ENCODE results near the gene ACE. TPM values are rescaled to one million over a fixed set of nuclear protein-coding genes. Genes with fewer than 3 reads are reported as not detected.
A peak's percentile ranks its signal among the peaks of the same experiment; 100 is the strongest.

The ACE gene
- total RNA-seq, 2 experiments from 2014 or later, result 0.26 to 0.46 TPM

DNA sequence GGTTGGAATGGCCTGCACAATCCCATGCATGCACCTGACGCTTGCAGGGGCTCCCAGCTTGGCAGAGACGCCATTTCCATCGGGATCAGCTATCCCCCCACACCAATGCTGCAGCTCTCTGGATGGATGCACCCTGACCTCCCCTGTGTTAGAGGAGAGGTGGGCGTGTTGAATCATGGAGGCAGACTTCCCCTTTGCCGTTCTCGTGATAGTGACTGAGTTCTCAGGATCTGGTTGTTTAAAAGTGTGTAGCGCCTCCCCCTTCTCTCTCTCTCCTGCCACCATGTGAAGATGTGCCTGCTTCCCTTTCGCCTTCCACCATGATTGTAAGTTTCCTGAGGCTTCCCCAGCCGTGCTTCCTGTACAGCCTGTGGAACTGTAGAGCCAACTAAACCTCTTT lies 28.5 kb downstream of the ACE start:
- ChIA-PET POLR2A (no interaction called here), CTCF (interaction anchor here (0.6 to 0.8 kb wide), 2 partner anchors 25 to 51 kb away, joined by 3 to 4 read pairs; no protein-coding TSS in a partner anchor)
- Mint-ChIP-seq H3K36me3 (ENCODE audit: low read depth) (no peaks in the 10 kb centered on the region), H3K4me1 (no peaks in the 10 kb centered on the region), H3K27ac (no peak overlapping the region), H3K4me3 (no peak overlapping the region), H3K9me3 (ENCODE audit: low read depth) (peaks cover 6% of the 10 kb centered on the region), H3K27me3 (peaks cover 38% of the 10 kb centered on the region)
- intact Hi-C loops (cut with DNase I, micrococcal nuclease), result no loop called here
- no peak for DNase-seq
- ATAC-seq, result no peak

DNA sequence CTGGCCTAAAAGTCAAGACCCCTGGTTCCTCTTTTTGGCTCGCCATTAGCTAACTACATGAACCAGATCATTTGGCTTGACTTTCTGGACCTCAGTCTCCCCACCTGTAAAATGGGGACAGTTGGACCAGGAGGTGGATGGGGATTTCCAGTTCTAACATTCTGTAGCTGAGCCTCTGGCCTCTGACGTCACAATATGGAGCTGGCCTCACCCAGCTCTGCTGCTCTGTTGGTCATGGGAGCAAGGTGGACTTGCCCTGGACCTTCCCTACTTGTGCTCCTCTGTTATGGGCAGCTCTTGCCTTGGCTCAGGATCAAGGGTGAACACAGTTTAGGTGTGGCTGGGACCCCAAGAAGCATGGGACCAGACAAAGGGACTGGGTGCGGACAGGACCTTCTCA lies 29.8 kb downstream of the ACE start:
- intact Hi-C loops (cut with DNase I, micrococcal nuclease), result no loop called here
- Mint-ChIP-seq H3K27ac (no peak overlapping the region), H3K36me3 (ENCODE audit: low read depth) (no peaks in the 10 kb centered on the region), H3K4me3 (no peak overlapping the region), H3K9me3 (ENCODE audit: low read depth) (peaks cover 6% of the 10 kb centered on the region), H3K27me3 (peaks cover 31% of the 10 kb centered on the region), H3K4me1 (no peaks in the 10 kb centered on the region)
- POLR2A ChIA-PET, result no interaction called here
- DNase-seq (no peak), ATAC-seq (no peak)
- CTCF ChIA-PET, result no interaction called here

DNA sequence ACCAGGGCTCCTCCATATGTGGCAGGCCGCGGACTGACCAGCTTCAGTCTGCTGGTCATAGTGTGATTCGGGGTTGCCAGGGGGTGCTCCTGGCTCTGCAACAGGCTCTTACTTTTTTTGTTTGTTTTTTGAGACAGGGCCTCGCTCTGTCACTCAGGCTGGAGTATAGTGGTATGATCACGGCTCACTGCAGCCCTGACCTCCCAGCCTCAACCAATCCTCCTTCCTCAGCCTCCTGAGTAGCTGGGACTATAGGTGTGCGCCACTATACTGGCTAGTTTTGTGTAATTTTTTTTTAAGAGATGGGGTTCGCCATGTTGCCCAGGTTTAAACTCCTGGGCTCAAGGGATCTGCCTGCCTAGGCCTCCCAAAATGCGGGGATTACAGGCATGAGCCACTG lies 34.5 kb downstream of the ACE start:
- H3K4me1 Mint-ChIP-seq, result no peaks in the 10 kb centered on the region
- H3K27me3 Mint-ChIP-seq, result peaks cover 7% of the 10 kb centered on the region
- H3K4me3 Mint-ChIP-seq, result no peak overlapping the region
- ATAC-seq (no peak), DNase-seq (no peak)
- no peaks in the 10 kb centered on the region for H3K36me3 Mint-ChIP-seq (ENCODE audit: low read depth)
- H3K9me3 Mint-ChIP-seq (ENCODE audit: low read depth), result no peaks in the 10 kb centered on the region
- no peak overlapping the region for H3K27ac Mint-ChIP-seq
- ChIA-PET POLR2A (no interaction called here), CTCF (interaction anchor here (1.2 kb wide), 1 partner anchor 11 kb away, joined by 3 read pairs; no protein-coding TSS in a partner anchor)
- intact Hi-C loops (cut with DNase I, micrococcal nuclease), result no loop called here

DNA sequence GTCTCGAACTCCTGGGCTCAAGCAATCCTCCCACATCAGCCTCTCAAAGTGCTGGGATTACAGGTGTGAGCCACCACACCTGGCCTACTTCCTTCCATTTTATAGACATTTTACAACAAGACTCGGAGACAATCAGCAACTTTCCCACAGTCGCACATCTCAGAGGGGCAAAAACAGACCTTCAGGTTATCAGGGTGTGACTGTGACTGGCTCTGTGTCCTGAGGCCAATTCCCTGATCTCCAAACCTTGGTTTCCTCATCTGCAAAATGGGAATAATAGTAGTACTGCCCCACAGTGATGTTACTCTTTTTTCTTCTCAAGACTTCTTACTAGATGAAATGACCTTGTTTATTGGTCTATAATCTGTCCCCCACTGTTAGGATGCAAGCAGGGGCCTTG lies 35.5 kb downstream of the ACE start:
- ChIA-PET POLR2A (no interaction called here), CTCF (interaction anchor here (1.2 kb wide), 1 partner anchor 10 kb away, joined by 3 read pairs; no protein-coding TSS in a partner anchor)
- DNase-seq (no peak), ATAC-seq (no peak)
- H3K4me3 Mint-ChIP-seq, result no peak overlapping the region
- no peaks in the 10 kb centered on the region for H3K9me3 Mint-ChIP-seq (ENCODE audit: low read depth)
- peaks cover 9% of the 10 kb centered on the region for H3K4me1 Mint-ChIP-seq
- intact Hi-C loops (cut with DNase I, micrococcal nuclease), result no loop called here
- H3K36me3 Mint-ChIP-seq (ENCODE audit: low read depth), result no peaks in the 10 kb centered on the region
- no peak overlapping the region for H3K27ac Mint-ChIP-seq
- H3K27me3 Mint-ChIP-seq, result peaks cover 4% of the 10 kb centered on the region

DNA sequence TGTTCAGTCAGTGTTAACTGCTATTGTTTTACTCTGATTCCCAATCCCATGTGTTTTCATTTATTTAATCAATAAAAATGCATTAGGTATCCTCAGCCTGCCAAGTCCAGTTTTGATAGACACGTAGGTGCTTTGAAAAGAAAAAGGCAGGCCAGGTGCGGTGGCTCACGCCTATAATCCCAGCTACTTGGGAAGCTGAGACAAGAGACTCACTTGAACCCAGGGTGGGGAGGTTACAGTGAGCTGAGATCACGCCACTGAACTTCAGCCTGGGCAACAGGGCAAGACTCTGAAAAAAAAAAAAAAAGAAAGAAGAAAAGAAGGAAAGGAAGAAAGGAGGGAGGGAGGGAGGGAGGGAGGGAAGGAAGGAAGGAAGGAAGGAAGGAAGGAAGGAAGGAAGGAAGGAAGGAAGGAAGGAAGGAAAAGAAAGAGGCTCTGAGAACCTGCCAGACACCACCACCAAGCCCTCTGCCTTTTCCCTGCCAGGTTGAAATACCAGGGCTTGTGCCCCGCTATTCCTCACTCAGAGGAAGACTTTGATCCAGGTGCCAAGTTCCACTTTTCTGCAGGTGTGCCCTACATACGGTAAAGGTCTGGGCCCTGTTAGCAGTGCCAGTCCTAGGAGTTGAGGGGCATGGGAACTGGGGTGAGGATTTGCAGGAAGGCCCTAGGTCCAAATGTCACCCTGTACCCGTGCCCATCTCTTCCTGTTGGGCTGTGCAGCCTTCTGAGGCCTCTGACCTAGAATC lies 36.2 kb downstream of the ACE start:
- H3K36me3 Mint-ChIP-seq (ENCODE audit: low read depth), result no peaks in the 10 kb centered on the region
- no peaks in the 10 kb centered on the region for H3K9me3 Mint-ChIP-seq (ENCODE audit: low read depth)
- CTCF ChIA-PET, result interaction anchor here (0.7 kb wide), 1 partner anchor 22 kb away, joined by 3 read pairs; no protein-coding TSS in a partner anchor
- H3K27me3 Mint-ChIP-seq, result peaks cover 3% of the 10 kb centered on the region
- no peak overlapping the region for H3K27ac Mint-ChIP-seq
- POLR2A ChIA-PET, result no interaction called here
- DNase-seq, result no peak
- no peak for ATAC-seq
- no peak overlapping the region for H3K4me3 Mint-ChIP-seq
- H3K4me1 Mint-ChIP-seq, result peaks cover 11% of the 10 kb centered on the region
- intact Hi-C loops (cut with DNase I, micrococcal nuclease), result no loop called here

DNA sequence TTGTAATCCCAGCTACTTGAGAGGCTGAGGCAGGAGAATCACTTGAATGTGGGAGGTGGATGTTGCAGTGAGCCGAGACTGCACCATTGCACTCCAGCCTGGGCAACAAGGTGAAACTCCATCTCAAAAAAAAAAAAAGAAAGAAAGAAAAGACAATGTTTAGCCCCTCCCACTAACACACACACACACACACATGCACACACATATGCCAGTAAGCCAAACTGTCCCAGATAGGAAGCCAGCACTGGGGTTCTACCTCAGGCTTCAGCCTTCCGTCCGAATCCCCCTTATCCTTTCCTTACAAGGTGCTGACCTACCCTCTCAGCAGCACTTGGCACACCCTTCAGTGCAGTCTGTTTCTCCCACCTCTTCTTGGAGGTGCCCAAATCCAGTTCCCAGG lies 37.6 kb downstream of the ACE start:
- H3K9me3 Mint-ChIP-seq (ENCODE audit: low read depth), result no peaks in the 10 kb centered on the region
- POLR2A ChIA-PET, result no interaction called here
- ATAC-seq, result no peak
- H3K4me1 Mint-ChIP-seq, result peaks cover 11% of the 10 kb centered on the region
- no peak overlapping the region for H3K4me3 Mint-ChIP-seq
- no peak overlapping the region for H3K27ac Mint-ChIP-seq
- DNase-seq, result no peak
- intact Hi-C loops (cut with DNase I, micrococcal nuclease), result no loop called here
- CTCF ChIA-PET, result interaction anchor here (1.0 kb wide), 1 partner anchor 67 kb away, joined by 3 read pairs; no protein-coding TSS in a partner anchor
- H3K27me3 Mint-ChIP-seq, result peaks cover 3% of the 10 kb centered on the region
- no peaks in the 10 kb centered on the region for H3K36me3 Mint-ChIP-seq (ENCODE audit: low read depth)

DNA sequence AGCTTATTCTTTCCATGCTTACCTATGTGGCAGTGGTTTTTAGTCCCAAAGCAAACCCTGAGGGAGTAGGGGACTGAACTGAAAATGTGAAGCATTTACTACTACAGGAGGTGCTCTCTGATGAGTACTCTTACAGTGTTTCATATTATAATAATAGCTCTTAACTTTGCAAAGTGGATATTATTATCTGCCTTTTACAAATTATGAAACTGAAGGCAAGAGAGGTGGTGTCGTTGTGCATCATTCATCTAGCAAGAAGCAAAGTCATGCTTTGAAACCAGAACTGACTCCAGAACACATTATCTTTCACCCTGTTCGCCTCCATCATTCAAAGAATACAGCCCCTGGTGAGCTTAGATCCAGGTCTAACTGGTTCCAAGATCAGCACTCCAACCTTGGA lies 38.1 kb downstream of the ACE start:
- Mint-ChIP-seq H3K4me1 (peaks cover 11% of the 10 kb centered on the region), H3K9me3 (ENCODE audit: low read depth) (no peaks in the 10 kb centered on the region), H3K27ac (no peak overlapping the region), H3K27me3 (peaks cover 3% of the 10 kb centered on the region), H3K36me3 (ENCODE audit: low read depth) (no peaks in the 10 kb centered on the region), H3K4me3 (no peak overlapping the region)
- ChIA-PET CTCF (interaction anchor here (1.0 kb wide), 1 partner anchor 67 kb away, joined by 3 read pairs; no protein-coding TSS in a partner anchor), POLR2A (no interaction called here)
- DNase-seq (no peak), ATAC-seq (peak; percentile 39)
- intact Hi-C loops (cut with DNase I, micrococcal nuclease), result no loop called here

DNA sequence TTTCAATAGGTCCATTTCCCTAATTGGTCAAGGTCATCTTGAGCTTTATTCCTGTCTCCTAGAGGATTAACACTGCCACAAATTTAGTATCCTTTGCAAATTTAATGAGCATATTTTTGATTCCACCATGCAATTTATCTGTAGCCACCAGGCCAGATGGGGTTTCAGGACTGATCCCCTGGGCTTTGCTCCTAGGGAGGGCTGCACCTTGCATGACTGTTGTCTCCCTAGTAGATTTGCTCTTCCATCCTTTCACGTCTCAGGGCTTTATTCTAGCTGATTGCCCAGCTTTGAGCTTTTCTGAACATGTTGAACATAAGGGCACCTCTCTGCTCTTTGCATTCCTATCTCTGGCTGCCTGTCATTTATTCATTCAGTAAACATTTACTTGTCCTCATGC lies 38.6 kb downstream of the ACE start:
- CTCF ChIA-PET, result interaction anchor here (1.0 kb wide), 1 partner anchor 66 kb away, joined by 3 read pairs; no protein-coding TSS in a partner anchor

DNA sequence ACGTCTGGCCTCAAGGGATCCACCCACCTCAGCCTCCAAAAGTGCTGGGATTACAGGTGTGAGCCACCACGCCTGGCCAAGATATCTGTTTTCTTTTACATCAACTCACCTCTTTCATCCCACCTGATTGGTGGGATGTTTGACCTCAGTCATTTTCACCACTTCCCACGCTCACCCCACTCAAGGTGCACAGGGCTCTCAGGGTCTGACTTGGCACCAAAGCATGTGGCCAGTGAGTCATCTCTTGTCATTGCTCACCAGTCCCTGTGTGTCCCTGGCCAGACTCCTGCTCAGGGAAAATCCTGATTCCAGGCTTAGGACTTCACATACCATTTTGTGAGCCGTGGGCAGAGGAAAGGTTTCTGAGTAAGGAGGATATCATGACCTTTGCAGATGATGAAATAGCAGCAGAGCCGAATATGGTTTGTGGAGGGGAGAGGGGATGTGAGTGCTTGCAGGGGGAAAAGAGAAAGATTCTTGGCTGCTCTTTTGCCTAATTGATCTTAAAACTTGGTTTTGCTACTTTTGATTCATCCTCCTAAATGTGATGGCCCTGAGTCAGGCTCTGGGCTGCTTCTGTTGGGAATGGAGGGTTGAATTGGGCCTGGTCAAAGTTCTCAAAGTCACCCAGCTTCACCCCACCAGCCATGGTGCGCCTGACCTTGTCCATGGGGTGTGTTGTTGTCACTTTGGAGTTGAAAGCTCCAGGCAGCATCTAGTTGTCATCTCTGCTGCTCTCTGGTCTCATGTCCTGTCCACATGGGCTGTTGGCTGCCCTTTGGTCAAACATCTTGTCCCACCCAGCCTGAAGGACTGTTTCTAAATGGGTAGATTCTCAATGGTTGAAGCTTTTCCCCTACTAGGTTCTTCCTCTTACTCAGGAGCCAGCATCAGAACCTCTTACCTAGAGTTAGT lies 40.3 kb downstream of the ACE start:
- ATAC-seq (peak; percentile 88), DNase-seq (peak; percentile 65)
- Mint-ChIP-seq H3K9me3 (ENCODE audit: low read depth) (no peaks in the 10 kb centered on the region), H3K27me3 (peaks cover 3% of the 10 kb centered on the region), H3K4me3 (no peak overlapping the region), H3K27ac (no peak overlapping the region), H3K36me3 (ENCODE audit: low read depth) (no peaks in the 10 kb centered on the region), H3K4me1 (peaks cover 11% of the 10 kb centered on the region)
- ChIA-PET POLR2A (no interaction called here), CTCF (no interaction called here)
- intact Hi-C loops (cut with DNase I, micrococcal nuclease), result no loop called here

More for the DNA sequence above, 38.6 kb downstream of the ACE start:
- H3K4me1 Mint-ChIP-seq, result peaks cover 11% of the 10 kb centered on the region
- H3K4me3 Mint-ChIP-seq, result no peak overlapping the region
- POLR2A ChIA-PET, result no interaction called here
- DNase-seq, result no peak
- H3K27ac Mint-ChIP-seq, result no peak overlapping the region
- peaks cover 3% of the 10 kb centered on the region for H3K27me3 Mint-ChIP-seq
- intact Hi-C loops (cut with DNase I, micrococcal nuclease), result no loop called here
- H3K9me3 Mint-ChIP-seq (ENCODE audit: low read depth), result no peaks in the 10 kb centered on the region
- H3K36me3 Mint-ChIP-seq (ENCODE audit: low read depth), result no peaks in the 10 kb centered on the region
- no peak for ATAC-seq

DNA sequence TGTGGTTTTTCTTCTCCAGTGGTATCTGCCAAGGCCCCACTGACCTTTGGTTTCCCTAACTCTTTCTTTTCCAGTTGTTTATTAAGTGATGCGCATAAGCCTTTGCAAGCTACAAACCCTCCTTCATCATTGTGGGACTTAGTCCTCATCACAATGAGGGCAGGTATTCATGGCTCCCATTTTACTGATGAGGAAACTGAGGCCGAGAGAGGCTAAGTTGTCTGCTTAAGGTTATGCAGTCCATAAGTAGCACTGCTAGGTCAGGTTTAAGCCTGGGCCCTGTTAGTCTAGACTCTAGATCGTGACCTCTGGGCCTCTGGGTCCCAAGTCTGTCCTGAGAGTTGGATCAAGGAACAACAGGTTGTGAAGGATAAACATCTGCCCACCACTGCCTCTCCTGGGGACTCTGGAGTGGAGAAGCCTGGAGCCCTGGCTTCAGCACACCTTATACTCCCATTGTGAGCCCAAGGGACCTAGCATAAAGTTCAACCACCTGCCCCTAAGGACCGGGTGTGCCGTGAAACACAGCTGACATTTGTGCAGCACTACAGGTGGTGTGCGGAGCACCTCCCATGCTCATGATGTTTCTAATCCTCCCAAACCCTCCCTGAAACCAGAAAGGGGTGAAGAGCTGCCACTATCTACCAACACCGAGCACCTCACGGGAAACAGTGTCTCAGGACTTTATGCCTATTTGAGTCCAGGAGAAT lies 41.1 kb downstream of the ACE start:
- Mint-ChIP-seq H3K9me3 (ENCODE audit: low read depth) (no peaks in the 10 kb centered on the region), H3K36me3 (ENCODE audit: low read depth) (no peaks in the 10 kb centered on the region), H3K27ac (no peak overlapping the region), H3K4me1 (peaks cover 11% of the 10 kb centered on the region), H3K4me3 (no peak overlapping the region), H3K27me3 (peaks cover 3% of the 10 kb centered on the region)
- DNase-seq, result no peak
- no peak for ATAC-seq
- POLR2A ChIA-PET, result interaction anchor here (0.6 kb wide), 1 partner anchor 93 kb away, joined by 8 read pairs; no protein-coding TSS in a partner anchor
- CTCF ChIA-PET, result no interaction called here
- intact Hi-C loops (cut with DNase I, micrococcal nuclease), result no loop called here

DNA sequence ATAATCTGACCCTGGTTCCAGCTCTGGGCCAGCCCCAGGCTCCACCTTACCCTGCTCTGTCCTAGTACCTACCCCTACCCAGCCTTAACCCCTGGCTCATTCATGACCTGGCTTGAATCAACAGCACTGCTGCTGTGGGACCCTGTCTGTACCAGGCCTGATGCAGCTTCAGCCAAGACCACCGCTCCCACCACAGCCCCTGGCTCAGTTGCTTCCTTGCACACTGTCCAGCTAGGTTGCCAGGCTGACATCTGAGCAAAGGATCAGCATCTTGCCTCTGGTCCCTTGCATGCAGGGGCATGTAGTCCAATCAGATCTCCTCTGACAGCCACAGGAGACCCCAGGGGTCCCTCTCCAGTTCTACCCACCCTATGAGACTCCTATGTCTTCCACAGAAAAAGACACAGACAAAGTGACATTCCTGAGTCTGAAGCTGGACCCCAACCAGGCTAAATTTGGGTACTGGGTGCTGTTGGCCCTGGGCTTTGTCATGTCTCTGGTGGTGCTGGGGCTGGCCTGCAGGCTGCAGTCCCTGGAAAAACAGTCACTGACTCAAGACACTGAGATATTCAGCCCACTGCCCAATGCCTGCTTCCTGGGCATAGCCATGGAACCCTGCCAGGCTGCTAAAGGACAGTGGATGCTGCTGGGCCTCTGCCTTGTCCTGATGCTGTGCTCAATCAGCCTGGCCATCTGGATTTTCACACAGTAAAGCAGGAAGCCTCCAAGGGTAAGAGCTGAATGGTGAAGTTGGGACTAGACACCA lies 42.4 kb downstream of the ACE start:
- Mint-ChIP-seq H3K27me3 (peaks cover 11% of the 10 kb centered on the region), H3K27ac (no peak overlapping the region), H3K4me1 (peaks cover 14% of the 10 kb centered on the region), H3K4me3 (no peak overlapping the region), H3K9me3 (ENCODE audit: low read depth) (no peaks in the 10 kb centered on the region), H3K36me3 (ENCODE audit: low read depth) (no peaks in the 10 kb centered on the region)
- no peak for ATAC-seq
- ChIA-PET CTCF (no interaction called here), POLR2A (no interaction called here)
- intact Hi-C loops (cut with DNase I, micrococcal nuclease), result no loop called here
- DNase-seq, result no peak
